Activated T-helper 2 cell treated with anti-CD3 and anti-CD28 coated beads, Interferon-gamma antibody, Interleukin-2, Interleukin-4, amounts not matched to agents 10 μg/mL and 5 μg/mL and 100 μg/mL, durations not matched to agents 14 hours and 24 hours and 36 hours (primary cell): Measurements from ENCODE around the gene C1orf210. TPM values are rescaled to one million over a fixed set of nuclear protein-coding genes. Genes with fewer than 3 reads are reported as not detected.

ENCODE experiments used
- DNase-seq: peaks from one replicate; pipeline ENCODE4 v3.0.0; 2021; ENCODE audit warnings: low spot score
- H3K27ac Mint-ChIP-seq: one replicate; pipeline ENCODE4 v1.8.0; 2021; ENCODE audit warnings: mixed read lengths
- H3K27me3 Mint-ChIP-seq: one replicate; pipeline ENCODE4 v1.8.0; 2021; ENCODE audit warnings: low read depth, mixed read lengths
- H3K36me3 Mint-ChIP-seq: one replicate; pipeline ENCODE4 v1.8.0; 2021; ENCODE audit warnings: low read depth, mixed read lengths
- H3K4me1 Mint-ChIP-seq: one replicate; pipeline ENCODE4 v1.8.0; 2021; ENCODE audit warnings: low read depth, mixed read lengths
- H3K4me3 Mint-ChIP-seq: one replicate; pipeline ENCODE4 v1.8.0; 2021; ENCODE audit warnings: low read depth, mild to moderate bottlenecking, moderate library complexity, mixed read lengths
- H3K9me3 Mint-ChIP-seq: one replicate; pipeline ENCODE4 v1.8.0; 2021; ENCODE audit warnings: mixed read lengths
- intact Hi-C: fragments of 100-400 bp; cut with micrococcal nuclease; formaldehyde crosslinking; loops from one replicate; pipeline ENCODE4 v1.15.1; 2023
- total RNA-seq: library from RNA; stranded (reverse); gene quantifications from 2 replicates; pipeline ENCODE4 v1.2.3, GENCODE V29; 2022

C1orf210 gene
- total RNA-seq, 1 donor from 2014 or later = not detected

DNA sequence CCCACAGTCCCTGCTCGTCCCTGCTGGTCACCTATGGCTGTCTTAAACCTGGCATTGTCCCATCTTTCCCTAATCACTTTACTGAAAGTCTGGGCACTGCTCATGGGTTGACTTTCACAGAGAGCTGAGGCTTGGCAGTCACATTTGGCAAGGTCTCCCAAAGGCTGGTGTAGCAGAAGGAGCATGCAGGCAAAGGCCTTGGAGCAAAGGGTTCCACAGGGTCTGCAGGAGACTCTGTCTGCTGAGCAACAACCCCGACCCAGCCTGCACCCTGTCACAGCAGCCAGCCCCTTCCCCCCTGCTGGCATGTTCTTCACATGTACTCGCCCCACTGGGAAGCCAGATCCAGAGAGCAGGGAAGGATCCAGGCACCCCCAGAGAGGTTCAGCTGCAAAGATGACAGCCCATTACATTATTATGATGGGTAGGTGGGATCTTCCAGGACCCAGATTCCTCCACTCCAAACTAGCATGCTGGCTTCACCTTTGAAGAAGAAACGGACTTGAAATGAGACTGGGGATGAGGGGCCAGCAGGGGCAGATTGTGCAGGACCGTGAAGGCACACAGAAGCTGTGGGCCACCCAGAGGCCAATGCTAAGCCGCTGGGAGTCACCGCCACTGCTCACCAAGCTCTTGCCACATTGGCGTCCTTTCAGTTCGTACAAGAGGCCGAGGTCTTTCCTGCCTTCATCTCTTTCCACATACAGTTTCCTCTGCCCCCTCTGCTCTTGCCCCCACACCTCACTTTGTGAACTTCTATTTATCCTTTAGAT lies 29.8 kb downstream of the C1orf210 start:
- Mint-ChIP-seq H3K36me3 (no peaks in the 10 kb centered on the region), H3K27ac (no peak overlapping the region), H3K4me3 (no peak overlapping the region), H3K27me3 (peaks cover 18% of the 10 kb centered on the region), H3K9me3 (peaks cover 15% of the 10 kb centered on the region), H3K4me1 (no peaks in the 10 kb centered on the region)
- DNase-seq = no peak
- intact Hi-C loops = no loop called here

DNA sequence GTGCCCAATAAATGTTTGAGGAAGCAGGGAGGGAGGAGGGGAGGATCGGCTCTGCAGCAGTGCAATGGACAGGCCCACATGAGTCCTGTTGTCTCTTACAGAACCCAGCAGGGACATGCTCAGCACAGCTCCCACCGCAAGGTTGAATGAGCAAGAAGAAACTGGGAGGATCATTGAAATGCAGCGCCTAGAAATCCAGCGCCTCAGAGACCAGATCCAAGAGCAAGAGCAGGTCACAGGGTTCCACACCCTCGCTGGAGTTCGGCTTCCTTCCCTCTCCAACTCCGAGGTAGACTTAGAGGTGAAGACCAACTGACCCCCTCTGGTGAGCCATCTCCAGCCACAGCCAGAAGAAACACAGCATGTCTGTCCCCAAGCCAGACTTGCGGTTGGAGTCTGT lies 31.5 kb downstream of the C1orf210 start:
- intact Hi-C loops = no loop called here
- H3K4me1 Mint-ChIP-seq = no peaks in the 10 kb centered on the region
- no peaks in the 10 kb centered on the region for H3K36me3 Mint-ChIP-seq
- no peak overlapping the region for H3K27ac Mint-ChIP-seq
- H3K27me3 Mint-ChIP-seq = peaks cover 18% of the 10 kb centered on the region
- peaks cover 15% of the 10 kb centered on the region for H3K9me3 Mint-ChIP-seq
- DNase-seq = no peak
- no peak overlapping the region for H3K4me3 Mint-ChIP-seq

DNA sequence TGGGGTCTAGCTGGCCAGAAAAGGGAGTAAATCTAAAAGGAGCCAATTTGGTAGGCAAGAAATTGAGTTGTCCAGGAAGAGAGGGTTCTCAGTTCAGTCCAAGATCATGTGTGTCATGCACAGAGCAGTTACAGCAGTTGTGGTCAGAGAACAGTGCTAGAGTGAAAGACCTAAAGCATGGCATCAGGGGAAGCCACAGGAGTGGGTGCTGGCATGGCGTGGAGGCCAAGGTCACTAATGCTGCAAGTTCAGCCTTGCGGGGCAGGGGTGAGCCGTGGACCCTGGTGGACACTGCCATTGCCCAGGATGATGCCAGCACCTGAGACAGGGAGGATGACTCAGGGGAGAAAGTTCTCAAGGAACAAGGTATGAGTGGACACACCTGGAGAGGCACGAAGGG lies 32.2 kb downstream of the C1orf210 start:
- intact Hi-C loops = no loop called here
- Mint-ChIP-seq H3K4me1 (no peaks in the 10 kb centered on the region), H3K27me3 (peaks cover 18% of the 10 kb centered on the region), H3K9me3 (peaks cover 9% of the 10 kb centered on the region), H3K27ac (no peak overlapping the region), H3K4me3 (no peak overlapping the region), H3K36me3 (no peaks in the 10 kb centered on the region)
- no peak for DNase-seq

DNA sequence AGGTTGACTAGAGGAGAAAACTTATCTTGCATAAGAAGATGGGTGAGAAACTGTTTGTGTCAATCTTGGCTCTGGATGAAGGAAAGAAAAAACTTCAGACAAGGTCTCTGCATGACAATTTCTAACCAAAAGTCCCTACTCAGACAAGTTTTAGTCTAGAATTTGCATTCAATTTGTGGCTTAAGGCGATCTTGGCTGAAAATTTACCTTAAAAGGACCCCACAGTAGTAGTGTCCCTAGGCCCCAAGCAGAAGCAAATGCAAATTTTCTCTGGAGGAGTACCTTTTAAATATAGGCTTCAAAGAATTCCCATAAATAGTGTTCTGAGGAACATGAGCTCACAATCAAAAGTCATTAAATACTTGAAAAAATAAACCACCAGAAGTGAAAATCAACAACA lies 33.2 kb downstream of the C1orf210 start:
- no peaks in the 10 kb centered on the region for H3K36me3 Mint-ChIP-seq
- H3K4me1 Mint-ChIP-seq = no peaks in the 10 kb centered on the region
- intact Hi-C loops = no loop called here
- peaks cover 18% of the 10 kb centered on the region for H3K27me3 Mint-ChIP-seq
- H3K4me3 Mint-ChIP-seq = no peak overlapping the region
- peaks cover 10% of the 10 kb centered on the region for H3K9me3 Mint-ChIP-seq
- no peak for DNase-seq
- no peak overlapping the region for H3K27ac Mint-ChIP-seq

DNA sequence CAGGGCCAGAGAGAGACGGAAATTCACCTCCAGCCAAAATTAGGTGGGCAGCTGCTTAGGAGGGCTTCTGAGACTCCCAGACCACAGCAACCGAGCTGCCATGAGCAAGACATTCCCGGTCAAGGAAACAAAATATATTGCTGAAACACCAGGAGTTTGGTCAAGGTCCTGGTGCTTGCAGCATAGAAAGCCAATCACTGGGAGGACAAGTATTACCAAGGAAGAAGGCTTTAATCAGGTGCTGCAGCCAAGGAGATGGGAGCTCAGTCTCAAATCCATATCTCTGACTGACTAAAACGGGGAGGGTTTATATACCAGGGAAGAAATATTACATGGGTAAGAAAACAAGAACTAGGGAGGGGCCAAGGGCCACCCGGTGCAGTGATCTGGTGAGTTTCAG lies 34.4 kb downstream of the C1orf210 start:
- peaks cover 23% of the 10 kb centered on the region for H3K27me3 Mint-ChIP-seq
- H3K9me3 Mint-ChIP-seq = peaks cover 20% of the 10 kb centered on the region
- intact Hi-C loops = no loop called here
- peaks cover 3% of the 10 kb centered on the region for H3K36me3 Mint-ChIP-seq
- H3K27ac Mint-ChIP-seq = no peak overlapping the region
- H3K4me1 Mint-ChIP-seq = peaks cover 2% of the 10 kb centered on the region
- H3K4me3 Mint-ChIP-seq = no peak overlapping the region
- no peak for DNase-seq

DNA sequence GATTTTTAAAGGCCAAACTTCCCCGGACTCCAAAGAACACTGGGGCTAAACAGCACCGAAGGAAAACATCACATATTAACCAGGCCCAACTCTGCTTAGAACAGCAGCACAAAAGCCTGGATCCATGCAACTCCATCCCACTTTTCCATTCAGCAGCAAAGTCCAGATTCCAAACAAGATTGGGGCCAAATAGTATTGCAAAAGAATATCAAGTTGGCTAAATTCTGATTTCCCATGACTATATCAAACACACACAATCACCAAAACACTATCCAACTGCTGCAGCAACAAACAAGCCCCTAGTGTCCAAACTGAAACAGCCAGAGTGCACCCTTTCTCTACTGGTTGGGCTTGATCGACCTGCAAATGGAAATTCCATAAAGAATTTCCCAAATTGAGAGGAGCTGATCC lies 35.0 kb downstream of the C1orf210 start:
- Mint-ChIP-seq H3K4me1 (peaks cover 2% of the 10 kb centered on the region), H3K9me3 (peaks cover 22% of the 10 kb centered on the region), H3K27ac (no peak overlapping the region), H3K36me3 (peaks cover 3% of the 10 kb centered on the region), H3K27me3 (peaks cover 27% of the 10 kb centered on the region), H3K4me3 (no peak overlapping the region)
- intact Hi-C loops = no loop called here
- no peak for DNase-seq

DNA sequence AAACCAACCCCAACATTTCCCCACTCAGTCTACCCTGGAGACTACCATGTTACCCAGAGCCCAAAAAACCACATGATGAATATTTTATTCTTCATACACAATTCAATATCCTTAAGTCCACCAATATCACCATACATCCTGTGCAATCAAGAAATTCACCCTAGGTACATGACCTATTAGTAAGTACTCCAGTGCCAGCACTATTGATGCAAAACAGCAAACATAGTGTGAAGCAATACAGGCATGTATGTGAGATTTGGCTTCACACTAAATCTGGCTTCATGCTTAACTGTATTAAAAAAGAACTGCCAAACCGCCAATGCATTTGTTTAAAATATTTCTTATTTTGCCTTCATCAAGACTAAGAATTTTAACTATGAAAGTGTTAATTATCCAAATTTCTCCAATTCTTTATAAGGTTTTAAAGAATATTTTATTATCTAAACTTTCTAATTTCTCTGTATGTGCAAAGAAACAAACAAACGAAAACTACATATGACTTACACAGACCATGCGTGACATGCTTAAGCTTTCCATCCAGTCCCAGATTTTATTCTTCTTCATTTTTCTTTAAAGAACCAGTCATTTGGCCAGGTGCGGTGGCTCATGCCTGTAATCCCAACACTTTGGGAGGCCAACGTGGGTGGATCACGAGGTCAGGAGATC lies 38.0 kb downstream of the C1orf210 start:
- Mint-ChIP-seq H3K9me3 (peaks cover 22% of the 10 kb centered on the region), H3K4me1 (peaks cover 2% of the 10 kb centered on the region), H3K27me3 (peaks cover 20% of the 10 kb centered on the region), H3K36me3 (peaks cover 3% of the 10 kb centered on the region), H3K4me3 (no peak overlapping the region), H3K27ac (no peak overlapping the region)
- intact Hi-C loops = no loop called here
- no peak for DNase-seq

DNA sequence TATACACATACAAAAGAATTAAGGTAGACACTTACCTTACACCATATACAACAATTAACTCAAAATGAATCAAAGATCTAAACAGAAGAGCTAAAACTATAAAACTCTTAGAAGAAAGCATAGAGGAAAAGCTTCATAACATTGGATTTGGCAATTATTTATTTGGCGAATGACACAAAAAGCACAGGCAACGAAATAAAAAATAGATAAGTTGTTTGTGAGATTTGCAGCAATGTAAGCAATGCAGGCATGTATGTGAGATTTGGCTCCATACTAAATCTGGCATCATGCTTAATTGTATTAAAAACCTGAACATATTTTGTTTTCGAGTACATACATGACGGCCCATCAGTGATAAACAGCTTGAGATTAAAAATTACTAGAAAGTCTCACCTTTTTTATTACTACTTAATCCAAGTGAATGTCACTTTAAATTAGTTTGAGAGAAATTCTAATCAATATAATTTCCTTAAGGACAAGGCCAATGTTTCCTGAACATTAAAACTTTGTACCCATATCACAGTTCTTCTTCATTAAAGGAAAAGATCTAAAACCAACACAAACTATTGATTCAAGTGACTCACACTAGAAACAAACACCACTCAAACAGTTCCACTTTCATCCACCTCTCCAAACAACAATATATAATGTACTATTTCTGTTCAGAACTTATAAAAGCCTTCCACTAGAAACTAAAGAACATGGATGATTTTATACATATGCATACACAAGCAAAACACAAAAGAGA lies 38.7 kb downstream of the C1orf210 start:
- H3K9me3 Mint-ChIP-seq = peaks cover 22% of the 10 kb centered on the region
- no peak overlapping the region for H3K27ac Mint-ChIP-seq
- no peak for DNase-seq
- H3K27me3 Mint-ChIP-seq = peaks cover 20% of the 10 kb centered on the region
- intact Hi-C loops = no loop called here
- H3K36me3 Mint-ChIP-seq = peaks cover 3% of the 10 kb centered on the region
- no peak overlapping the region for H3K4me3 Mint-ChIP-seq
- H3K4me1 Mint-ChIP-seq = peaks cover 2% of the 10 kb centered on the region

DNA sequence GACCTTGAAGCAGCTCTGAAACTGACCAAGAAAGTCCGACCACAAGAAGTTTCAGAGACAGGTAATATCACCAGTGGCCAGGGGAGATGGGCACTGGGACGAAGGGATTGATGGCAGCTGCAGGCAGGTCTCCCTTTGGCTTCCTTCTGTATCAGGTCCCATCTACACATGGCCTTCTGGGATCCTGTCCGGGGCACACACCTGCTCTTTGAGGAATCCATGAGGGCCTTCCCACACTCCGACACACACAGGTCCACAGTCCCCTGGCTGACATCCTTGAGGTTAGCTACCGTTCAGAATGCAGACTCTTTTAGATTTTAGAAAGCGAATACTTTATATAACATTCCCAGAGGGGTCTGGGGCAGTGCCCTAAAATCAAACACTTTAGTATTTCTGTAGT lies 42.1 kb downstream of the C1orf210 start:
- Mint-ChIP-seq H3K36me3 (peaks cover 3% of the 10 kb centered on the region), H3K9me3 (peaks cover 21% of the 10 kb centered on the region), H3K4me1 (peaks cover 12% of the 10 kb centered on the region), H3K27ac (no peak overlapping the region), H3K27me3 (peaks cover 11% of the 10 kb centered on the region), H3K4me3 (no peak overlapping the region)
- intact Hi-C loops = no loop called here
- no peak for DNase-seq

DNA sequence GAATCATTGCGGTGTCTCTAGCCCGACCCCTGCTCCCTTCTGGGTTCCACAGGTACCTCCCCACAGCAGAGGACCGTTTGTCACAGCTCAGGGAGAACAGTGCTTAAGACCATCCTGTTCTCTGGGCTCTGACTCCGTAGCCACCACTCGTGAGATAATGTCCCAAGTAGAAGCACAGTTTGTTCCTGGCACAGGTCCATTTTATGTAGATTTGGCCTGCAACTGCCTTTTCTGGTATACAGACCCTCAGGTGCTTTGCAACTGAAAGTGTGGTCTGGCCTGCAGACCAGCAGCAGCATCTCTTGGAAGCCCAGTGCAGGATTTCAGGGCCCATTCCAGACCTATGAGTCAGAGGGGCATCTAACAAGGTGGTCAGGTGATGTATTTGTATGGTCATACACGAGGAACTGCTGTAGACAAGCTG lies 44.0 kb downstream of the C1orf210 start:
- H3K9me3 Mint-ChIP-seq = peaks cover 11% of the 10 kb centered on the region
- H3K4me1 Mint-ChIP-seq = peaks cover 12% of the 10 kb centered on the region
- peaks cover 8% of the 10 kb centered on the region for H3K27me3 Mint-ChIP-seq
- intact Hi-C loops = no loop called here
- H3K4me3 Mint-ChIP-seq = no peak overlapping the region
- H3K36me3 Mint-ChIP-seq = no peaks in the 10 kb centered on the region
- no peak overlapping the region for H3K27ac Mint-ChIP-seq
- no peak for DNase-seq

DNA sequence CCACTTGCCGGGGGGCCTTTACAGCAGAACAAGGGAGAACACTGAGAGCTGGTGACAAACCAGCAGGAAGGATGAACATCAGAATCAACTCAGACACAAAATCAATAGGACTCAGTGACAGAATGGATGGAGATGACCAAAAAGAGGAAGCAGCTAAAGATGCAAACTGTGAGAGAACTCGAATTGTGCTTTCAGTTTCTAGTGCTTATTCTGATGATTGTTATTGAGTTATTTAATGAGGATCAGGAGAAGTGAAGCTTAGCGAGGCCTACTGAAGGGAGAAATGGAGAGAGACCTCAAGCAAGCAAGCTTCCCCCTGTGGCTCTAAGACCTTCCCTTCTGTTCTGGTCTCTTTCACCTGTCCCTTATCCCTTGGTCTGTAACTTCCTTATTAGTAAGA lies 45.9 kb downstream of the C1orf210 start:
- Mint-ChIP-seq H3K4me1 (peaks cover 12% of the 10 kb centered on the region), H3K27ac (no peak overlapping the region), H3K36me3 (no peaks in the 10 kb centered on the region), H3K9me3 (peaks cover 5% of the 10 kb centered on the region), H3K4me3 (no peak overlapping the region), H3K27me3 (no peaks in the 10 kb centered on the region)
- no peak for DNase-seq
- intact Hi-C loops = no loop called here

DNA sequence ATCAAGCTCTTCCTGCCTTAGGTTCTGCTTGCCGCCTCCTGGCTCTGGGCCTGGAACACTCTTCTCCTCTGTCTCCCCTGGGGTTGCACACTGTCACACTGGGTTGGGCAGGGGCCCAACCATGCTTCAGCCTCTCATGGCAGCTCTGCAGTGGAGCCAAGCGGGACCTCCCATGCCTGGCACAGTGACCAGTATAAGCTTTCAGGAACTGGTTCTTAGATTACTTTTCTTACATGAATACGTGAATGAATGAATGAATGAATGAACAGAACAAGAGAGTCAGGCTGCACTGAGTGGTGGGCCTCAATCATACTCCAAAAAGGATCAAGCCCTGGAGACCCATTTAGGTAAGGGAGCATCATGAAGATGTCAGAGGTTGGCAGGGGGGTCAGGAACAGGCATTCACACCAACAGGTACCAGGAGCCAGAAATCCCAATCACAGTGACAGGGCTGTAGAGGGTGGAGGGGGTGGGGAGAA lies 46.4 kb downstream of the C1orf210 start:
- no peak overlapping the region for H3K4me3 Mint-ChIP-seq
- peaks cover 12% of the 10 kb centered on the region for H3K4me1 Mint-ChIP-seq
- intact Hi-C loops = loop anchor here (1.0 kb wide), 1 partner anchor 119 kb away; the partner anchor contains the start of gene CDC20
- H3K27ac Mint-ChIP-seq = no peak overlapping the region
- DNase-seq = no peak
- H3K9me3 Mint-ChIP-seq = peaks cover 5% of the 10 kb centered on the region
- no peaks in the 10 kb centered on the region for H3K36me3 Mint-ChIP-seq
- H3K27me3 Mint-ChIP-seq = no peaks in the 10 kb centered on the region

DNA sequence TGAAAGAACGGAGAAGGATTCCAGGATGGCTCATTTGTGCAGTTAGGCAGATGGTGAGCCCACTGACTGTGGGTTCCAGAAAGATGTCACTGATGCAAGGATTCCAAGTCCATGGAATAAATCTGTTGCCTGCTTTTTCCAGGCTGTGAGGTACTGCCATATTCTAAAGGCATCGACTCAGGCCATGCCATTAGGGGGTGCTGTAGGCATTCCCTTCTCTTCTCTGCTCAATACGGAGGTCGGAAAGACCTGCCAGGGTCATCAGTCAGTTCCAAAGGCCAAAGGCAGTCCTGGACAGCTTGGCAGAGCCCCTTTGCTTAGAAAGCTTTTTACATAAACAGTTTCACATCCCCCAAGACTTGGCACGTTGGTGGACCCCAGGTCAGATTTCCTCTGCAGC lies 47.3 kb downstream of the C1orf210 start:
- Mint-ChIP-seq H3K27me3 (no peaks in the 10 kb centered on the region), H3K36me3 (no peaks in the 10 kb centered on the region), H3K4me3 (no peak overlapping the region), H3K9me3 (peaks cover 5% of the 10 kb centered on the region), H3K4me1 (peaks cover 12% of the 10 kb centered on the region), H3K27ac (no peak overlapping the region)
- intact Hi-C loops = loop anchor here (1.0 kb wide), 1 partner anchor 120 kb away; the partner anchor contains the start of gene CDC20
- no peak for DNase-seq
